ENCODE data around the gene ZDHHC4.

DNA sequence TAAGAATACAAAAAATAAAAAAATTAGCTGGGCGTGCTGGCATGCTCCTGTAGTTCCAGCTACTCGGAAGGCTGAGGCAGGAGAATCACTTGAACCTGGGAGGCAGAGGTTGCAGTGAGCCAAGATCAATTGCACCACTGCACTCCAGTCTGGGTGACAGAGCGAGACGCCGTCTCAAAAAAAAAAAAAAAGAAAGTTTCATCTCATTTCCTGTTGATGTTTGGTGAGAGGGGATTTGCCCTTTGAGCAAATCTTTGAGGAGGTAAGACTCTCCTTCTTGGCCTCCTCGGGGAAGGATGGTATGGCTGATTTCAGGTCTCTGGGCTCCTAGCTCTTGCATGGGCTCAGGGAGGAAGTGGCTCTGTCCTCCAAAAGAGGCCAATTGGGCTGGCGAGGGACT, 22.4 kb upstream of the ZDHHC4 start:
- TF ChIP-seq EZH2 (IDR thresholded peaks at IDR 0.05), result no peak
- TF ChIP-seq POLR2AphosphoS5 (IDR thresholded peaks at IDR 0.05; ENCODE audit: borderline replicate concordance, low read depth, low read length), result no peak
- TF ChIP-seq FOXP2 (optimal IDR thresholded peaks at IDR 0.05; ENCODE audit: control extremely low read depth, extremely low read length, insufficient read depth), result no peak

Data from SK-N-MC (cell line).